Measurements from ENCODE around the gene AKR1C4.
"Not testable (repeated sequence)": the region's sequence is repeated elsewhere in the genome, so short reads cannot be mapped to it uniquely, and the experiment has no call there.

Gene AKR1C4

DNA sequence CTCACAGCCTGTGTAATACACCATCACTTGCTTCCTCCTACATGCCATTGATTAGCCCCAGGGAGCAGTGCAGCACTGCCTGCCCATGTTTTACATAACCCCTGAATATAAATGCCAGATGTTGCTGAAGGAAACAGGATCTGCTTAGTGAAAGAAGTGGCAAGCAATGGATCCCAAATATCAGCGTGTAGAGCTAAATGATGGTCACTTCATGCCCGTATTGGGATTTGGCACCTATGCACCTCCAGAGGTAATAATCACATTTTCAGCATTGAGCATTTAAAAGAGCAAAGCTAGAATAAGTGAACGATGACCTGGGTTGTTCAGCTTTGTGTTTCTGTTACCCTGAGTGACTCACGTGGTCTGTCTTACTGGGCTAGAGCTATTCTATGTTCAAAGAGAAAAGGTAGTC is at the start of gene AKR1C4:
TSS of gene AKR1C4 (plus strand) at position 136 of the 412 bp plus-strand sequence. CDS start at position 167, 31 bp downstream.
- no peak for DNase-seq

- no peak for DNase-seq
These were observed 49.8 kb upstream of the AKR1C4 start for GRCh38 chr10:5146920-5147254.

- DNase-seq = no peak
These were observed 49.2 kb upstream of the AKR1C4 start for GRCh38 chr10:5147255-5147980.

- DNase-seq = no peak
These were observed 48.5 kb upstream of the AKR1C4 start for GRCh38 chr10:5147981-5148677.

GRCh38 chr10:5148678-5149032 is 48.0 kb upstream of the AKR1C4 start:
- DNase-seq = no peak

DNA sequence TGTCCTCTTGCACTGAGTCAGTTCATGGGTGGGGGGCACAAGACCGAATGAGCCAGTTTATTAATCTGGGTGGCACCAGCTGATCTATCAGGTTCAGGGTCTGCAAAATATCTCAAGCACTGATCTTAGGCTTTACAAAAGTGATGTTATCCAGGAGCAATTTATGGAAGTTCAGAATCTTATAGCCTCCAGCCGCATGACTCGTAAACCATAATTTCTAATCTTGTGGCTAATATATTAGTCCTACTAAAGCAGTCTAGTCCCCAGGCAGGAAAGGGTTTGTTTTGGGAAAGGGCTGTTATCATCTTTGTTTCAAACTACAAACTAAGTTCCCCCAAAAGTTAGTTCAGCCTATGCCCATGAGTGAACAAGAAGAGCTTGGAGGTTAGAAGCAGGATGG is 45.6 kb upstream of the AKR1C4 start:
- DNase-seq = no peak

DNA sequence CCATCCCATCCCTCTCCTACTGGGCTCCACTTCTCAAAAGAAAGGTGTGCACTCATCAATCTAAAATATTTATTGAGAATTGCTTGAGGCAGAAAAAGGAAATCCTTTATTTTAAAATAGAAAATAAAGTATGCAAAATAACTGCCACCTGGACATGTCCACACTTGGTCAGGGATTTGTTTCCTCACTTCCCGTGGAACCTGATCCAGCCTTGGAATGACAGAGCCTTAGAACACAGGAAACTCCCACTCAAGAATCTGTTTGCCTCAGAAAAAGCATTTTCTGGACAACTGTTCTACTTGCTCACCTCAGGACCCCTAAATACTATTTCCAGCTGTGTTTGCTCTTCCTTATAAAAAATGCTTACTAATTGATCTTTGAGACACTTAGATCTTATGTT is 40.7 kb upstream of the AKR1C4 start:
- no peak for DNase-seq

GRCh38 chr10:5157501-5157900 is 39.1 kb upstream of the AKR1C4 start:
- DNase-seq = no peak

DNA sequence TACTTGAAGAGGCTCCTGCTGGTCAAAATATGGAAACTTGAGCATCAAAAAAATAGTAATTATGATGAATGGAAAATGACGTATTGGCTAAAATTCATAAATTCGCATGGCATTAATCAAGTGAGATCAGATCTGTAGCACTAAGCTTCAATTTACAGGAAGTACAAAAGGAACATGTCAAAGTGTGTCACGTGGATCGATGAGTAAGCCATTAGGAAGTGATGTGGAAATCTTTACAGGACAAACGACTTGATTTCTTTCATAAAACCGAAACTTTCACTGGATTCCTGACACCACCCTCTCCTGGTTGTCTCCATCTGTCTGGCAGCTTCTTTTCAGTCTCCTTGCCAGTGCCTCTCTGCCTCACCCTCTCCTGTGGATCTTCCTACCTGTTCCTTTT is 37.5 kb upstream of the AKR1C4 start:
- DNase-seq = no peak

DNA sequence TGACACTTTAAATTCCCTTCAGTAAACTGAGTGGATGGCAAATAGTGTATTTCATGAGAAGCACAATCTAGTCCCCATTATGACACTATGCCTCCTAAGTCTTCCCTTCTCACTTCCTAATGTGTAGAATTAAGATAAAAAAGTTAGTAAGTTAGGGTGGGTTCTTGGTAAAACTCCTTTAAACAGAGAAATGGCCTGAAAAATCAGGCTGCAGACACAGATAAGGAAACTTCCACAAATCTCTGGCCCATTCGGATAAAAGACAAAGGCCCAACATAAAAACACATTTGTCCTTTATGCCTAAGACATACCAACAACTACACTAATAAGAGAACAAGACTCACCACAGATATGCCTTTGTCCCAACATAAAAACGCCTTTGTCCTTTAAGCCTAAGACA is 33.1 kb upstream of the AKR1C4 start:
- DNase-seq = no peak

GRCh38 chr10:5165738-5166137 is 30.9 kb upstream of the AKR1C4 start:
- no peak for DNase-seq

DNA sequence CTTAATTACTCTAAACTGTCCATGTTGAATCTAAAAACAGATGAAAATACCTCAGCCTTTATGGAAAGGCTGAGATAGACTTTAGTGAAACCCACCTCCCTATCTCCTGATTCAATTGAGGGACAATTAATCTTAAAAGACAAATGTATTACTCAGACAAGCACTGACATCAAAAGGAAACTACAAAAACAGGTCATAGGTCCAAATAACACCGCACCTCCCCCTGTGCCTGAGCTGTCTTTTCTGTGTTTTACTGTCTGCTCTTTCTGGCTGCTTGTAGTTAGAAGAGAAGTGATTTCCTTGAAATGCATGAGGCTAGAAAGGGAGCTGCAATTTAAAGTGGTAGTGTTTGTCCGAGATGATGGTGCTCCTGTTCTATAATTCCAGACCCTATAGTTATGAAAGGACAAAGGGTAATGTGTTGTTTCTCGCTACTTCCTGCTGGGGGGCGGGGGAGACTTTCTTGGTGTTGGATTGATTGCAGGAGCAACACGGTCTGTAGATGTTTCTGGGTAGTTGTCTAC is 27.7 kb upstream of the AKR1C4 start:
- DNase-seq = no peak

- not testable (repeated sequence) for DNase-seq
These were observed 21.1 kb upstream of the AKR1C4 start for GRCh38 chr10:5175581-5175980.

DNA sequence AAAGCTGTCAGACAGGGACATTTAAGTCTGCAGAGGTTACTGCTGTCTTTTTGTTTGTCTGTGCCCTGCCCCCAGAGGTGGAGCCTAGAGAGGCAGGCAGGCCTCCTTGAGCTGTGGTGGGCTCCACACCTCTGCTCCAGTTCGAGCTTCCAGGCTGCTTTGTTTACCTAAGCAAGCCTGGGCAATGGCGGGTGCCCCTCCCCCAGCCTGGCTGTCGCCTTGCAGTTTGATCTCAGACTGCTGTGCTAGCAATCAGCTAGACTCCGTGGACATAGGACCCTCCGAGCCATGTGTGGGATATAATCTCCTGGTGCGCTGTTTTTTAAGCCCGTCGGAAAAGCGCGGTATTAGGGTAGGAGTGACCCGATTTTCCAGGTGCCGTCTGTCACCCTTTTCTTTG is 16.1 kb upstream of the AKR1C4 start:
- not testable (repeated sequence) for DNase-seq

DNA sequence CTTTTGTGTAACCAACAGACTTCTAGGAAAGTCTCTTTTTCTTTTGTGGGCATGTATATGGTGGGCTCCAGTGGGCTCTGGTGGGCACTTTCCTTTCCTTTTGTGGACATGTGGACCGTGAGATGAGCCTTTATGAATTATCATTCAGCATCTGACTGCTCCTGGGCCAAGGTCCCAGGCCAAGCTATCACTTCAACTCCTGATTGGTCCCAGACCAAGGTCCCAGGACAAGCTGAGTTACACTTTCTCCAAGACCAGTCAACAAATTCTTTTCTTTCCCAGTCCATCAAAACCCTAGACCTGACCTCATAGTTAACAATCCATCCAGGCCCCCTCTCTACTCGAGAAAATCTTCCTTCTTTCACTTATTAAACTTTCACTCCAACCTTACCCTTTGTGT is 12.7 kb upstream of the AKR1C4 start:
- DNase-seq = no peak

GRCh38 chr10:5184987-5185775 is 11.5 kb upstream of the AKR1C4 start, which contains the start of gene AKR1C8:
AKR1C8 (minus strand) TSS chr10:5185150; CDS start chr10:5185104, 46 bp downstream.
- no peak for DNase-seq

- no peak for DNase-seq
These were observed 8.8 kb upstream of the AKR1C4 start for GRCh38 chr10:5187867-5188266.

DNA sequence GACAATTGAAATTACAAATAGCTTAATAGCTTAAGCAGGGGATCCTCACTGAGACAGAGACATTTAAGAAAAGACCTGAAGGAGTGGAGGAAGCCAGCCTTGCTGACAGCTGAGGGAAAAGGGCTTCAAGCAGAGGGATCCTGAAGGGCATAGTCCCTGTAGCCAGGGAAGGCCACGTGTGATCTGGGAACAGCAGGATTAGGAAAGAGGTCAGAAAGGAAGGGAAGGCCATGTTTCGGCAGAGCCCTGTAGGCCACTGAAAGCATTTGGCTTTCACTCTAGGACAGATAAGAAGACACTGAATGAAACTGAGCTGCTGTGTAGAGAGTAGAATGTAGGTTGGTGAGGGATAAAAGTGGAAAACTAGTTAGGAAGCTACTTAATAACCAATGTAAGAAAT is 8.3 kb upstream of the AKR1C4 start:
- no peak for DNase-seq

- DNase-seq = no peak
These were observed 2.2 kb upstream of the AKR1C4 start for GRCh38 chr10:5194431-5194830.

GRCh38 chr10:5195727-5196374 is 786 bp upstream of the AKR1C4 start:
- no peak for DNase-seq

GRCh38 chr10:5198386-5198785 is 1.7 kb downstream of the AKR1C4 start:
- DNase-seq = no peak

GRCh38 chr10:5199398-5199797 is 2.8 kb downstream of the AKR1C4 start:
- no peak for DNase-seq

- DNase-seq = no peak
These were observed 10.2 kb downstream of the AKR1C4 start for GRCh38 chr10:5206799-5207198.
